Stimulated activated CD4-positive, alpha-beta T cell treated with anti-CD3 and anti-CD28 coated beads, TNF-alpha, amount 100 ng/mL, for 48 hours (primary cell): ENCODE measurements around the gene PITPNM2.
"Not testable (repeated sequence)": the region's sequence is repeated elsewhere in the genome, so short reads cannot be mapped to it uniquely, and the experiment has no call there.

ENCODE experiments used
- DNase-seq, 3 donors: peaks; one replicate each; pipeline ENCODE4 v3.0.0-alpha.2; 2020; ENCODE audit warnings: low read depth in 3 of 3

The PITPNM2 gene

DNA sequence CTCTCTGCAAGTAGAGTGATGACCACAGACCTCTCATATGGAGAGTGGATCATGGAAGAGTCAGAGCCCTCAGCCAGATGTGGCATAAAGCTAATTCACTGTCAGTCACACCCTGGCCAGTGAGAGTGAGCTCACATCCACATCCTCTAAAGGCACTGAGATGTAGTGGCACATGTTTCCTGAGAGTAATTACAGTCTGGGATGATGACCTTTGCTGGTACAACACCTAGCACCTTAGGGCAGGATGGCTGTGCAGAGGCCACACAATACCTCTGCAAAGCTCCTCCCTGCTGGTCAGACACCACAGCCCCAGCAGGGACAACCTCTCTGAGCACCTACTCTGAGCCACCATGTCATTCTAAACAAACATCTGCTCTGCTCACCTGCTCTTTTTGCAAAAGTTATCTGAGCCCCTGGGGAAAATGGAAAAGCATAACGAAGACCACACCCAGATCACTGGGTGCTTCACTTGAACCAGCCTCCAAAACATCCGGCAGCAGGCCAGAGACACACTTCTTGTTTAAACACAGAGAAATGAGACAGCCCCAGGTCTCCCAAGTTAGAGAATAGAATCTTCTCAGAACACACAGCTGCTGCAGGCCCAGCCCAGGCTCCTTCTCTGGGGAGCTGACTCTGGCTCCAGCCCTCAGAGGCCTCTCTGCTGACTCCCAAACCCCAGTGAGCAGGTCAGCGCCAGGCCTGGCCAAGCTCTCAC lies 30.3 kb downstream of the PITPNM2 start:
- DNase-seq, result no peak

DNA sequence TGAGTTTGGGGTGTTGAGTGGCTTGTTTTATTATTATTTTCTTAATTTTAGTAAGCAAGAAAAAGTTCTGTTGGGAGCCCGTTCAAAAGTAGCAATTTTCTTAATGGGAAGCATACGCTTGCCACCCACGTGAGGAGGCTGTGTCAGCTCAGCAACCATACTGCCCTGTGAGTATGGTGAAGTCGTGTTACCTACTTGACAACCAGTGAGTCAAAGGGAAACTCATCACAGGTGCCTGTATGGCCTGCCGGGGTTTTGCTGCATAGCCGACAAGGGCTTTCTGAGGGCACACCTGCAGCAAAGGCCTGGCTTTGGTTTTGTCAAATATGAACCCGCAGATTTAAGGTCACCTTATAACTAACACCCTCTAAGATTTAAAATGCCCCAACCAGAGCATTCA lies 31.1 kb downstream of the PITPNM2 start:
- DNase-seq, result peak in 2 of 3 donors; percentile 21 to 34

DNA sequence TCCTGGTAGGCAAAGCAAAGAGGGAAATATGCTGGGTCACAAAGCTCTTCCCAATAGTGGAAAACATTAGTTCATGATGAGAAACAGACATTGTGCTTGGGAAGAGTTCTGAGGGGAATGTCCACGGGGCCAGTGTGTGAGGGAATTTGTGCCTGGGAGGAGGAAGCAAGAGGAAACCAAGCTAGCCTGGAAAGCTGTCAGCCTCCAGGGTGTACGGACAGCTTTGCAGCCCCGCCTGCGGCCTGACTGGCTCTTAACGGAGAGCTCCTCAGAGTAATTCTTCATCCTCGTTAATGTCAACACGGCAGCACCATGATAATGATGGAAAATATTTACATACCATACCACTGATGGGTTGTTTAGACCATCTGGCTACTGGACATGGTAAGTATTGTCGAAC lies 32.4 kb downstream of the PITPNM2 start:
- DNase-seq, result no peak

DNA sequence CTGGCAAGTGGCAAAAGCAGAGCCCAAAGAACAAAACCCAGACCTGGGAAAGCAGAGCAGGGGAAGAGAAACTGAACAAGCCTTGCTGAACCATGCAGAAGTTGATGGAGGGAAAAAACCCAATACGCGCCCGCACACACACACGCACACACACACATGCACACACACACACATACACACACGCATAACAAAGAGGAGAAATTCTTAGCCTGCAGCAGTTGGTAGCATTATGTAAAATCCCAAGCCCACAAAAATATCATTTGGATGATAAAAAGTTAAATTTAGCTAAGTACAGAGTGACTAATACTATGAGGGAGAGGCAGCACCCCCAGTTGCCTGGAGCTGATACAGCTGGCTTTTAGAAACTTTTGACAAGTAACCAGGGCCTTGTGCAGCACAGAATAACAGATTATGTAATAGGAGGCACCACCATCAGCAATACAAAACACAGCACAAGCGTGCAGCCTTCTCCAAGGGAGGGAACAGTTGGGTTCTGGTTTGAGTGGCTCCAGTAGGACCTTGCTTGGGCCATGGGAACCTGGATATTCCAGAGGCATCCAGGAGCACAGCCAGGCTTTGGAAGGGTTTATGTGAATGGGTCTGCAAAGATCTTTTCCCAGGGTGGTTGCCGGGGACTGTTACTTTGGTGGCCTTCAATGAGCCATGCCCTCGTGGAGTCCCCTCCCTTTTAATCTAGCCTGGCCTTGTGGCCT lies 35.3 kb downstream of the PITPNM2 start:
- no peak for DNase-seq

DNA sequence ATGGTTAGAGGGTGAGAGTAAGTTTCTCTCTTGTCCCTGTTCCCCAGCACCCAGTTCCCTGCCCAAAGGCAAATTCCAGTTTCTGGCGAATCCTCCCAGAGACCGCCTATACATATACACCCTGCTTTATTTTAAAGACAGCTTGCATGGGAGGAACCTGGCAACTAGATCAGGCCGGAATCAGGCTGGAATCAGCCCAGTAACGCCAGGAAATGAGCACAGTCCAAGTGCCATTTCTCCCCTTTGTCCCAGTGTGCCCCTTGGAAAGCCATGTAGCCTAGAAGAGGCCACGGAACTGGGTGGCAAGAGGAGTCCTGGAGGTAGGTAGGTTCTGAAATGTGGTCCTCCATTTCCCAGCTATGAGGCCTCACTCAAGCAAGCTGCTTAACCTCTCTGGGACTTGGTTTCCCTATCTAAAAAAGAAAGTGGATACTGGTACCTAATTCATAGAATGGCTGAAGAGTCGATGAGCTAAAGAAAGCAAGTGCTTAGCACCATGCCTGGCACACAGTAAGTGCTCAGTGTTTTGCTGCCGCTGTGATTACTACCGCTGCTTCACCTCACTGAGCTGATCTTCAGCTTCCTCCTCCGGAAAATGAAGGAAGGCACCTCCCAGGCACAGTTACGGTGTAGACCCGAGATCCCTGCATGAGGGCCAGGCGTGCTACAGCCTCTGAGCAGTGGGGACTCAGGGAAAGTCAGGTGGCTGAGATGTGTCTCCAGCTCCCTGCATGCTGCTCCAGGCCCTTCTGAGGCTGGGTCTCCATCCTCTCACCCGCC lies 36.4 kb downstream of the PITPNM2 start:
- no peak for DNase-seq

DNA sequence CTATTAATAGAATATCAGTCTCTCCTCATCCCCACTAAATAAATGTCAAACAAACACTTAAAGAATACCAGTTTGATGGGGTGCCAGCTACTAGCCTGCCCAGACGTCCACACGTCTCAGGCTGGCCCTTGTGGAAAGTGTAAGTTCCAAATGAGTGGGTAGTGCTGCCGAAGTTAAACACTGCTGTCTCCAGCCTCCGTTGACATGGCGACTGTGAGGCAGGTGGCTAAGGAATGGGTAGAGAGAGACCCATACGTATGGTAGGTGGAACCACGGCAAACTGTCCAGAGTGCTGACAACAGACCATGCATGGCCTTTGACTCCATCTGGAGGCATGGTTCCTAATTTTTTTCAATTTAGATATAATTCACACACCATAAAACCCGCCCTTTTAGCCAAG lies 37.9 kb downstream of the PITPNM2 start:
- no peak for DNase-seq

DNA sequence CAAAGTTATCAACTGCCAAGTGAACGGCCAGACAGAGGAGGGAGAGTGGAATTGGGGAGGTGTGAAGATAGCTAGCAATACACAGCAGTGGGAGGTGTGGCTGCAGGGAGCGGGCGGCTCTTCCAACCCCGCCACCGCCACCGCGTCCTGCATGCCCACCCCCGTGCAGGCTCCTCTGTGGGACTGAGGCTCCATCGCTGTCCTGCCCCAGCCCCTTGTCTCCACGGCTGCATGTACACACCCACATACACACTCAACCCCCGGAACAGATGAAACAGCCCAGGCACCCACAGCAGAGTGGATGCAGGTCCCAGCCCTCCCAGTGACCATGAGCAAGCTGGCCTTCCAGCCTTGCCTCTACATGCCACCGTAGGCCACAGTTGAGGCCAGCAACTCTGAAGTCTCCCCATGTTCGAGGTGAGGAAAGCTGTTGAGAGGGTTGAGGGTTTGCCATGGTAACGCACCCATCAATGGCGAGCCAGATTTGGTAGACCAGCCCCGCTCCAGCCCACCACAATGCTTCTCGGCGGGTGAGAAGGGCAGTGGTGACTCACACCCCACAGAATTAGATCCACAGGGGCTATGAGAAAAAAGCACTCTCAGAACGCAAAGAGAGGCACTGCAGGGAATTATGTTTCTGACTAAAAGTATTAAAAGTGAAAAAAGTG lies 39.3 kb downstream of the PITPNM2 start:
- DNase-seq, result no peak

DNA sequence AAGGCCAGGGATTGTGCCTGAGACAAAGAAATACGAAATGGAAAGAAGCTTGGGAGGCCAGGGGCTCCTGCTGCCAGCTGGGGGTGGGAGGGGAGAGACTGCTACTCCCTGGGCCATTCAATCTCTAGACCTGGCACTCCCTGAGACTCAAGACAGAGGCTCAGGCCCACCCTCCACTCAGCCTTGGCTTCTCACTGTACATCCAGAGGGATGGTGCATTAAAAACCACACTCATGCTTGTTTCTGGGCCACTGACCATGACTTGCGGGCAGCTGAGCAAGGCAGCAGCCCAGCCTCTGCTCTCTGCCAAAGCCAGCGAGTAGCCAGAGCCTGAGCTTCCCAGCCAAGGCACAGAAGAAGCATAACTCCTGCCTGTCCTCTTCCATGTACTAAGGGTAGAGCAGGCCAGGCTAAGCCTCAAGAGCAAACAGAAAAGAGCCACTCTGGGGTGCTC lies 41.5 kb downstream of the PITPNM2 start:
- no peak for DNase-seq

DNA sequence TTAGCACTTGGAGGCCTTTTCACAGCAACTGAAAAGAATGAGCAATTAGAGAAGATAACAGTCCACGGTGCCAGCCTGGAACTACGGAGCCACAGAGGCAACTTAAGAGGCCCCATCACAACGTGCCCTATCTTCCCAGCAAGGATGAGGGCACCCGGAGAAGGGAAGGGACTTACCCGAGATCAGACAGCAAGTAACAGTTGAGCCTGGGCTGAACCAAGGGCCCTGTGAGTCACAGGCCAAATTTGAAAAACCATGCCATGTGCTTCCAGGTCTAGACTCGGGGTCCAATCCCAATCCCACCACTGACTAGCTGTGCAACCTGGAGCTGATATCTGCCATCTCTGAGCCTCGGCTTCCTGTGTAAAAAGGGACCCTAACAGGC lies 42.2 kb downstream of the PITPNM2 start:
- no peak for DNase-seq

DNA sequence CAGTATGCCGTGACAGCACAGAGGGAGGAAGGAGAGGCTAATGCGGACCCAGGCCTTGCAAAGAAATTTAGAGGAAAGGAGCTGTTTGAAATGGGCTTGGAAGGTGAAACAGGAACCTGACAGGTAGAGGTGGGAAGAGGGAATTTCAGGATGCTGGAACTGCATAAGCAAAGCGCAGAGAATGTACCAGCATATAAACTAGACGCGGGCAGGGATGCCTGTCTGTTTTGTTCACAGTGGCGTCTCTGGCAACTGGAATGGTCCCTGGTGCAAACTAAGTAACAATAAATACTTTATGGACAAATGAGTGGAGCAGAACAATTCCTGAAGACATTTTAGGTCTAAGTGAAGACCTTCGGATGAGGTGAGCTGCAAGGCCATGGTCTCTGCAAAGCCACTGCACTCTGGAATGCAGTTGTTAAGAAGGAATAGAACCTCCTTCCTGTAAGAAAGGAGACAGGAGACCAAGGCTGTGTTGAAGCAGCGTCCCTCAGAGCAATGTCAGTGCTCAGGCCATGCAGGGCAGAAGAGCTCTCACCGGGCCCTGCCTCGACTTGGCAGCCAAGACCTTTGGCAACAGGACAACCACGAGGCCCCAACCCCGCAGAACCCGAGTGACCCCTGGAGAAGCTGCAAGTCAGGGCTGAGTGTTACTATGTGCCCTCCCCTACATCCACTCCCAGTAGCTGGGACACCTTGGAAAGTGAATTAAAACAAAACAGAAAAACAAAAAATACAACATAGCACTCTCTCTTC lies 42.8 kb downstream of the PITPNM2 start:
- no peak for DNase-seq

DNA sequence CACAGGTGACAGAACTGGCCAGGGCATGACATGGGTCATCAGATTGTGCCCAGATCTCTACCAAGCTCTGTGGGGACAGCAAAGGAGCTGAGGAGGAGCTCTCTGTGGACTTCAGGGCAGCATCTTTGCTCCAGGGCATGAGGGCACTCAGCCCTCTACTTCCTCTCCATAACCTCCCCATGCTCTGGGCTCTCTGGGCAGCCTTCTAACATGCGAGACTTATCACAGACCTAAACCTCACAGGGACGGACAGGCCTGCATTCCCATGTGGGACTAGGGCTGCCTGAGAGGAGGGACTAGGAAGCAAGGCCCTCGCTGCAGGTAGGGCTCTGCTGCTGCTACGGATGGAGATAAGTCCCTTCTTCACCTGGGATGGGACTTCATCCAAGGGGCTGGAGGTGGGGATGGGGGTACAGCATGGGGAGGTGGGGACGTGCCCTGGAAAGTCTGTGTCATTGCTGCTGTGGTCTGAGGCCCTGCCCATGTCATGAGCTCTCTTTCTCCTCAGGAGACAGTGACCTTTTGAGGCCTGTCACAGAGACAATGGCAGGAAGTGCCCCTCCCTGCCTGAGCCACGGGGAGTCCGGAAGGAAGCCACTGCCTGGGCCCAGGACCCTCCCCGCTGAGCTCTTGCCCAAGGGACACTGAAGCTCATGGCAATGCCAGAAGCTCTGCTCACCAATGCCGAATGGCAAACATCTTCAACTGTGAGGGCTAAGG lies 44.1 kb downstream of the PITPNM2 start:
- DNase-seq, result peak in 2 of 3 donors; percentile 41 to 55

DNA sequence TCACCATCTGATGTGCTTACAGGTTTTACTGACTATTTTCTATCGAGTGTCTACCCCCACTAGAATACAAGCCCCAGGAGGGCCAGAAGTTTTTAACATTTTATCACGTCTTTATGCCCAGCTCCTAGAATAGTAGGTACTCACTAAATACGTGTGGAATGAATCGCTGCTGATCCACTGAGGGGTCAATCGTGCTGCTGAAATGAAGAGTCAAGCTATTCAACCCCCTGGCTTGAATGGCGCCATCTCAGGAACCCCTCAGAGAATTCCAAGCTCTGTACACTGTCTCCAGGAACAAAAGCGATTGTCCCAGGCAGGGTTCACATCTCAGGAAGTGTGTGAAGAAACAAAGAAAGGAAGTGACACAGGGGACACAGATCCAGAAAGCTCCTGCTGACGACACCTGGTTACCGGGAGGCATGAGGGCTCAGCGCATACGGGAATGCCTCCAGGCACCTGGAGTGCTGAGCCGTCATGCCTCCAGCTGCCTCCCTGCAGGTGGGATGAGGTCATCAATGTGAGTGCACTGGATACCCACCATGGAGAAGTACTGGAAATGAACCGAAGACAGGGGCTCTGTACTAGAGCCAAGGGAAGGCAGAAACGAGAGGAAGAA lies 45.6 kb downstream of the PITPNM2 start:
- DNase-seq, result no peak

DNA sequence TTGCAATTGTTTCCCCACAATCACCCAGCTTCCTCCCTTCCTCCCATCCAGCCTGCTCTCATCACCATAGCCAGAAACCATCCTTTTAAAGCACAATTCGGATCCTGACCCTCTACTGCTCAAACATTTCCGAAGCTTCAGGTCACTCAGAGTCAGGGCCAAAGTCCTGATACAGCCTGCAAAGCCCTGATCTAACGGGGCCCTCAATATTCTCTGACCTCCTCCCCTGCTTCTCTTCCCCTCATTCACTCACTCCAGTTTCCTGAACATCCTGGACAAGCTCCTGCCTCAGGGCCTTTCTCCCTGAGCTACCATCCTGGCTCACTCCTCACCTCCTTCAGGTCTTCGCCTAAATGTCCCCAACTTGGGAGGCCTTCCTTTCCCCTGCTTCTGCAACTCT lies 46.1 kb downstream of the PITPNM2 start:
- no peak for DNase-seq

DNA sequence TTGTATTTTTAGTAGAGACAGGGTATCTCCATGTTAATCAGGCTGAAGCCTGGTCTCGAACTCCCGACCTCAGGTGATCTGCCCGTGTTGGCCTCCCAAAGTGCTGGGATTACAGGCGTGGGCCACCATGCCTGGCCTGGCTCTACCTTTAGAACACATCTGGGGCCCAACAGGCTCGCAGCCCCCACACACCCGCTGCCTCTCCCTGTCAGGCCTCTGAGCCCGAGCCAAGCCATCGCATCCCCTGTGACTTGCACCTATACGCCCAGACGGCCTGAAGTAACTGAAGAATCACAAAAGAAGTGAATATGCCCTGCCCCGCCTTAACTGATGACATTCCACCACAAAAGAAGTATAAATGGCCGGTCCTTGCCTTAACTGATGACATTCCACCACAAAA lies 46.8 kb downstream of the PITPNM2 start:
- DNase-seq, result not testable (repeated sequence)

DNA sequence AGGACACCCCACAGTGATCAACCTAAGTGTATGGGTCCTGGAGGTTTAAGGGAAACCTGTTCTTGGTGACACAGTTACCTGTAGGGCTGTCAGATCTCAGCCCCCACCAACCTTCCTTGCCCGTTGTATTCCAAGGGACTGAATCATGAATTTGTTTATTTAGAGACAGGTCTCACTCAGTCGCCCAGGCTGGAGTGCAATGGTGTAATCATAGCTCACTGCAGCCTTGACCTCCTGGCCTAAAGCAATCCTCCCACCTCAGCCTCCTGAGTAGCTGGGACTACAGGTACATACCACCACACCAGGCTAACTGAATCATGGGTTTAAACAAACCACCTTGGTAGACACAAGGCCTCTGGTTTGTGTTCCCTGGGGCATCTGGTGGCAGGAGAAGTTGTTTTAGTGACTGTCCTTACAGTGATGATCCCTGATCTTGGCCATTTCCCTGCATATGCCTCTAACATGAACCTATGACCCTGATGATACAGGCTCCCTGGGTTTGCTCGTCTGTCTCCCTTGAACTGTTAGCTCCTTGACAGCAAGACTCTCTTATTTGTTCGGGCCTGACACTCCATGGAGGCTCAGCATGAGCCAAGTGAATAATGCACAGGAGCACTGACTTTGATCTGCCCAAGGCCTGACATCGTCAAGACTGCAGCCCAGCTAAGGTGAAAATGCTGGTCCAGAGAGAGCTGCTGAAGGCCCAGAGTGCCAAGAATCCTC lies 47.9 kb downstream of the PITPNM2 start:
- no peak for DNase-seq

DNA sequence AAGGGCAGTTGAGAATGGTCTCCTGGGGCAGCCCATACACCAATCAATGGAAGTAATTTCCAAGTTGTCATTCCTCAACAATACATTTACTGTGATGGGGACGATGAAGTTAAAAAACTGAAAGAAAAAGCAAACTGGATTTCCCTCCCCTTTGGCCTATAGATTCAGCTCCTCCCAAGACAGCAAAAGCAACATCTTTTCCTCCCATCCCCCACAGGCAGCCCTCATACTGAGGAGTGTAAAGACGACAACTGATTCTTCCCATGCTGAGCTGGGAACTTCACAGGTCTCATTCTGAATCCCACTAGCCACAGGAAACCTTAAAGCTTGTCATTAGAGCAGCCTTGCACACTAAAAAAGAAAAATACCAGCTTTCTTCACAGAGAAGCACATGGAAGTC lies 48.5 kb downstream of the PITPNM2 start:
- no peak for DNase-seq

DNA sequence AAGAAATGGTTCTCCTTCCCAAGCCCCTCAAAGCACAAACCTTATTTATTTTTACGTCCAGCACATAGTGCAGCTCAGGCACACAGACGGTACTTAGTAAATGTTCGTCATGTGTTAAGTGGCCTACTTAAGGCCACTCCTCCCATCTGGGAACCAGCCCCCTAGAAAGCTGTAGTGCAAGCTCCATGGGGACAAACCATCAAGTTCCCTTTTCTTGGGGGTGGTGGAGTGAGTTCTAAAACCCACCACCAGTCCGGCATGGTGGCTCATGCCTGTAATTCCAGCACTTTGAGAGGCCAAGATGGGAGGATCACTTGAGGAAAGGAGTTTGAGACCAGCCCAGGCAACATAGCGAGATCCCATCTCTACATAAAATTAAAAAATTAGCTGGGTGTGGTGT lies 49.4 kb downstream of the PITPNM2 start:
- DNase-seq, result no peak
